Measurements from ENCODE around the gene GADL1. TPM values are rescaled to one million over a fixed set of nuclear protein-coding genes. Genes with fewer than 3 reads are reported as not detected.

The GADL1 gene
- total RNA-seq, 1 donor = under 0.01 TPM

GRCh38 chr3:30729936-30730335, 164.5 kb downstream of the GADL1 start:
- no peak for DNase-seq (ENCODE audit: low read depth in 2 of 3, low spot score in 2 of 3)

- DNase-seq (ENCODE audit: low read depth in 2 of 3, low spot score in 2 of 3) = no peak
Observed at GRCh38 chr3:30729512-30729911, 164.9 kb downstream of the GADL1 start.

- DNase-seq (ENCODE audit: low read depth in 2 of 3, low spot score in 2 of 3) = no peak
Observed at GRCh38 chr3:30728143-30728542, 166.3 kb downstream of the GADL1 start.

GRCh38 chr3:30724863-30725262, 169.6 kb downstream of the GADL1 start:
- no peak for DNase-seq (ENCODE audit: low read depth in 2 of 3, low spot score in 2 of 3)

- no peak for DNase-seq (ENCODE audit: low read depth in 2 of 3, low spot score in 2 of 3)
Observed at GRCh38 chr3:30723211-30723610, 171.2 kb downstream of the GADL1 start.

- no peak for DNase-seq (ENCODE audit: low read depth in 2 of 3, low spot score in 2 of 3)
Observed at GRCh38 chr3:30721314-30721634, 173.2 kb downstream of the GADL1 start.

GRCh38 chr3:30720586-30721313, 173.7 kb downstream of the GADL1 start:
- DNase-seq (ENCODE audit: low read depth in 2 of 3, low spot score in 2 of 3) = no peak

GRCh38 chr3:30719536-30719935, 174.9 kb downstream of the GADL1 start:
- no peak for DNase-seq (ENCODE audit: low read depth in 2 of 3, low spot score in 2 of 3)

GRCh38 chr3:30713885-30714503, 180.5 kb downstream of the GADL1 start:
- DNase-seq (ENCODE audit: low read depth in 2 of 3, low spot score in 2 of 3) = no peak

- DNase-seq (ENCODE audit: low read depth in 2 of 3, low spot score in 2 of 3) = no peak
Observed at GRCh38 chr3:30712991-30713390, 181.5 kb downstream of the GADL1 start.

- no peak for DNase-seq (ENCODE audit: low read depth in 2 of 3, low spot score in 2 of 3)
Observed at GRCh38 chr3:30711867-30712266, 182.6 kb downstream of the GADL1 start.

GRCh38 chr3:30711151-30711550, 183.3 kb downstream of the GADL1 start:
- DNase-seq (ENCODE audit: low read depth in 2 of 3, low spot score in 2 of 3) = peak in 1 of 3 donors; percentile 24

- no peak for DNase-seq (ENCODE audit: low read depth in 2 of 3, low spot score in 2 of 3)
Observed at GRCh38 chr3:30710017-30710416, 184.4 kb downstream of the GADL1 start.

GRCh38 chr3:30708472-30708871, 186.0 kb downstream of the GADL1 start:
- no peak for DNase-seq (ENCODE audit: low read depth in 2 of 3, low spot score in 2 of 3)

GRCh38 chr3:30707825-30708224, 186.6 kb downstream of the GADL1 start:
- DNase-seq (ENCODE audit: low read depth in 2 of 3, low spot score in 2 of 3) = no peak

GRCh38 chr3:30704931-30705890, 189.2 kb downstream of the GADL1 start:
- DNase-seq (ENCODE audit: low read depth in 2 of 3, low spot score in 2 of 3) = no peak

- DNase-seq (ENCODE audit: low read depth in 2 of 3, low spot score in 2 of 3) = no peak
Observed at GRCh38 chr3:30702828-30703397, 191.5 kb downstream of the GADL1 start.

- no peak for DNase-seq (ENCODE audit: low read depth in 2 of 3, low spot score in 2 of 3)
Observed at GRCh38 chr3:30702038-30702827, 192.2 kb downstream of the GADL1 start.

- DNase-seq (ENCODE audit: low read depth in 2 of 3, low spot score in 2 of 3) = no peak
Observed at GRCh38 chr3:30700702-30701321, 193.6 kb downstream of the GADL1 start.

- no peak for DNase-seq (ENCODE audit: low read depth in 2 of 3, low spot score in 2 of 3)
Observed at GRCh38 chr3:30699927-30700326, 194.5 kb downstream of the GADL1 start.
